Myocyte (in vitro differentiated cells): ENCODE data around the gene NUP188. TPM values are rescaled to one million over a fixed set of nuclear protein-coding genes. Genes with fewer than 3 reads are reported as not detected.

Source experiments
- total RNA-seq: library from RNA; depleted of rRNA; stranded (reverse); fragments of >200 nt; gene quantifications from 2 replicates; pipeline ENCODE4 v1.2.3, GENCODE V29; 2014

The NUP188 gene
- total RNA-seq, 1 donor from 2014 or later, result 53.6 TPM

Other genes with a start within 250 kb of the NUP188 start
- gene PKN3, start 245.2 kb upstream of the NUP188 start, total RNA-seq, result 2.0 TPM in 2 replicates
- gene ZDHHC12, start 223.6 kb upstream of the NUP188 start, total RNA-seq, result 18.9 and 28.7 TPM in 2 replicates
- 47.0 and 54.2 TPM in 2 replicates for gene ZER1, start 175.8 kb upstream of the NUP188 start, total RNA-seq
- 30.2 and 42.4 TPM in 2 replicates for gene TBC1D13, start 160.4 kb upstream of the NUP188 start, total RNA-seq
- gene ENDOG, start 129.2 kb upstream of the NUP188 start, total RNA-seq, result 83.0 and 95.6 TPM in 2 replicates
- gene SPOUT1, start 117.9 kb upstream of the NUP188 start, total RNA-seq, result 14.0 and 19.3 TPM in 2 replicates
- gene KYAT1, start 65.7 kb upstream of the NUP188 start, total RNA-seq, result 9.9 and 13.5 TPM in 2 replicates
- gene LRRC8A, start 65.6 kb upstream of the NUP188 start, total RNA-seq, result 35.3 and 51.9 TPM in 2 replicates
- gene PHYHD1, start 26.7 kb upstream of the NUP188 start, total RNA-seq, result 10.0 and 12.3 TPM in 2 replicates
- 31.0 and 34.2 TPM in 2 replicates for gene DOLK, start 96 bp upstream of the NUP188 start, total RNA-seq
- 119 and 154 TPM in 2 replicates for gene SH3GLB2, start 80.6 kb downstream of the NUP188 start, total RNA-seq
- 36.2 and 37.9 TPM in 2 replicates for gene MIGA2, start 88.9 kb downstream of the NUP188 start, total RNA-seq
- gene DOLPP1, start 133.4 kb downstream of the NUP188 start, total RNA-seq, result 11.2 and 11.6 TPM in 2 replicates
- 87.3 and 102 TPM in 2 replicates for gene CRAT, start 163.1 kb downstream of the NUP188 start, total RNA-seq
- gene PTPA, start 163.7 kb downstream of the NUP188 start, total RNA-seq, result 99.5 and 144 TPM in 2 replicates
- 27.9 and 38.4 TPM in 2 replicates for gene IER5L, start 230.6 kb downstream of the NUP188 start, total RNA-seq